Spleen (tissue), 7 donors: Measurements from ENCODE around the gene CNBP.

ENCODE experiments used
- CTCF ChIP-seq, 11 experiments: fragments of 200-600 bp in 7 of 11; fragments of 450-650 bp in 4 of 11; sonication (generic) in 4 of 11; IDR thresholded peaks in 8 of 11; conservative IDR thresholded peaks in 3 of 11; 1 replicate in 7 of 11; 2 replicates in 4 of 11; pipeline versions ENCODE4 v1.4.0 to v1.8.0; 2016 to 2021; ENCODE audit warnings: antibody characterized with exemption in 11 of 11, inconsistent platforms in 4 of 11, mild to moderate bottlenecking in 1 of 11
- POLR2A ChIP-seq, 3 donors: fragments of 450-650 bp; IDR thresholded peaks; one replicate each; pipeline ENCODE4 v1.5.1; 2017; ENCODE audit warnings: antibody characterized with exemption in 3 of 3, mild to moderate bottlenecking in 1 of 3
- POLR2AphosphoS5 ChIP-seq, 3 donors: sonication (generic); formaldehyde crosslinking; IDR thresholded peaks; one replicate each; pipeline ENCODE4 v1.5.1; 2017; ENCODE audit warnings: antibody characterized with exemption in 3 of 3
- donor health status: DM: no; HTN: no; CAD: no; lungs with moderate emphysema.
- donor health status: DM: no; HTN: no; CAD: no.
- donor health status: DM: no; HTN: no; CAD: no.

GRCh38 chr3:129132097-129132866 lies 51.4 kb downstream of the CNBP start:
- TF ChIP-seq CTCF (IDR thresholded peaks at IDR 0.05 in 8 of 11, conservative IDR thresholded peaks at IDR 0.05 in 3 of 11) (no peak), POLR2A (IDR thresholded peaks at IDR 0.05) (no peak), POLR2AphosphoS5 (IDR thresholded peaks at IDR 0.05) (no peak)
